HEK293 (cell line): ENCODE data around the gene PADI3.
A peak's percentile ranks its signal among the peaks of the same experiment; 100 is the strongest.

Experiments
- CTCF ChIA-PET: fragments of 350-600 bp; formaldehyde crosslinking; extraction: SDS; loops from one replicate; lab custom pipeline; 2021; ENCODE audit warnings: antibody characterized with exemption; lab: Yijun Ruan, JAX
- POLR2A ChIA-PET: fragments of 300-600 bp; formaldehyde crosslinking; extraction: SDS; loops from one replicate; lab custom pipeline; 2020; ENCODE audit warnings: antibody characterized with exemption, inconsistent platforms; lab: Yijun Ruan, JAX
- H3K27ac ChIP-seq: fragments of 200-500 bp; sonication (Bioruptor generic); 2 replicates; pipeline ENCODE4 v1.5.1; 2014; ENCODE audit warnings: low read depth, low read length, control low read depth, inconsistent platforms; ENCODE audit errors: extremely low read depth
- H3K36me3 ChIP-seq, 2 experiments: fragments of 200-500 bp in 1 of 2; sonication (Bioruptor generic) in 1 of 2; 1 replicate in 1 of 2; 2 replicates in 1 of 2; pipeline ENCODE4 v1.5.1; 2014 to 2017; ENCODE audit warnings: inconsistent platforms in 2 of 2, low read length in 2 of 2; ENCODE audit not compliant: control insufficient read depth in 2 of 2, insufficient read depth in 1 of 2
- H3K4me1 ChIP-seq: fragments of 200-500 bp; sonication (Bioruptor generic); 2 replicates; pipeline ENCODE4 v1.5.1; 2014; ENCODE audit warnings: mild to moderate bottlenecking, low read length, inconsistent platforms; ENCODE audit not compliant: control insufficient read depth, insufficient read depth
- H3K4me3 ChIP-seq: 2 replicates; pipeline ENCODE4 v1.5.1; 2011; ENCODE audit warnings: low read depth, mild to moderate bottlenecking, control low read depth, low read length, moderate library complexity
- H3K9me3 ChIP-seq: fragments of 200-500 bp; sonication (Bioruptor generic); 2 replicates; pipeline ENCODE4 v1.5.1; 2014; ENCODE audit warnings: low read depth, low read length, inconsistent platforms; ENCODE audit not compliant: control insufficient read depth, insufficient read depth
- ATF2 ChIP-seq: fragments of 450-650 bp; formaldehyde crosslinking; IDR thresholded peaks from 2 replicates; pipeline ENCODE4 v1.5.1; 2016; ENCODE audit warnings: missing biosample characterization, missing genetic modification characterization, low read depth
- GLI4 ChIP-seq: fragments of 450-650 bp; formaldehyde crosslinking; IDR thresholded peaks from 2 replicates; pipeline ENCODE4 v1.5.1; 2016; ENCODE audit warnings: missing biosample characterization, missing genetic modification characterization
- HOXC10 ChIP-seq: sonication (generic); formaldehyde crosslinking; IDR thresholded peaks from 2 replicates; pipeline ENCODE4 v1.8.1; 2023; ENCODE audit warnings: mild to moderate bottlenecking, missing genetic modification reagents
- IKZF3 ChIP-seq: fragments of 450-650 bp; IDR thresholded peaks from 2 replicates; pipeline ENCODE4 v1.5.0; 2018; ENCODE audit warnings: missing biosample characterization, mild to moderate bottlenecking, missing genetic modification characterization, moderate library complexity
- PRDM10 ChIP-seq: fragments of 450-650 bp; formaldehyde crosslinking; IDR thresholded peaks from 2 replicates; pipeline ENCODE4 v1.5.1; 2016; ENCODE audit warnings: missing biosample characterization, missing genetic modification characterization
- PRDM4 ChIP-seq: fragments of 450-650 bp; formaldehyde crosslinking; IDR thresholded peaks from 2 replicates; pipeline ENCODE4 v1.5.1; 2017; ENCODE audit warnings: missing biosample characterization, missing genetic modification characterization
- SETDB1 ChIP-seq: IDR thresholded peaks from one replicate; pipeline ENCODE4 v1.6.1; 2017; ENCODE audit warnings: mild to moderate bottlenecking, low read length, moderate library complexity, mixed read lengths; ENCODE audit not compliant: insufficient read length
- SP7 ChIP-seq: fragments of 450-650 bp; formaldehyde crosslinking; IDR thresholded peaks from 2 replicates; pipeline ENCODE4 v1.5.1; 2016; ENCODE audit warnings: missing biosample characterization, missing genetic modification characterization
- ZBTB21 ChIP-seq: fragments of 450-650 bp; formaldehyde crosslinking; IDR thresholded peaks from 2 replicates; pipeline ENCODE4 v1.5.1; 2017; ENCODE audit warnings: missing biosample characterization, missing genetic modification characterization
- ZBTB8A ChIP-seq: fragments of 450-650 bp; formaldehyde crosslinking; IDR thresholded peaks from 2 replicates; pipeline ENCODE4 v1.5.1; 2016; ENCODE audit warnings: missing biosample characterization, missing genetic modification characterization
- ZNF138 ChIP-seq: fragments of 450-650 bp; formaldehyde crosslinking; IDR thresholded peaks from 2 replicates; pipeline ENCODE4 v1.5.1; 2016; ENCODE audit warnings: missing biosample characterization, missing genetic modification characterization, borderline replicate concordance
- ZNF148 ChIP-seq: fragments of 450-650 bp; formaldehyde crosslinking; IDR thresholded peaks from 2 replicates; pipeline ENCODE4 v1.5.0; 2017; ENCODE audit warnings: missing biosample characterization, missing genetic modification characterization, borderline replicate concordance
- ZNF221 ChIP-seq: fragments of 450-650 bp; formaldehyde crosslinking; IDR thresholded peaks from 2 replicates; pipeline ENCODE4 v1.5.1; 2017; ENCODE audit warnings: missing biosample characterization, missing genetic modification characterization, borderline replicate concordance
- ZNF350 ChIP-seq: fragments of 450-650 bp; formaldehyde crosslinking; IDR thresholded peaks from 2 replicates; pipeline ENCODE4 v1.5.0; 2017; ENCODE audit warnings: missing biosample characterization, mild to moderate bottlenecking, missing genetic modification characterization
- ZNF366 ChIP-seq: fragments of 450-650 bp; formaldehyde crosslinking; conservative IDR thresholded peaks from 2 replicates; pipeline ENCODE4 v1.5.1; 2016; ENCODE audit warnings: missing biosample characterization, missing genetic modification characterization
- ZNF416 ChIP-seq: fragments of 450-650 bp; formaldehyde crosslinking; IDR thresholded peaks from 2 replicates; pipeline ENCODE4 v1.5.1; 2016; ENCODE audit warnings: missing biosample characterization, missing genetic modification characterization
- ZNF426 ChIP-seq: fragments of 450-650 bp; formaldehyde crosslinking; IDR thresholded peaks from 2 replicates; pipeline ENCODE4 v1.5.1; 2017; ENCODE audit warnings: missing biosample characterization, missing genetic modification characterization, mild to moderate bottlenecking, inconsistent platforms, moderate library complexity
- ZNF473 ChIP-seq: fragments of 450-650 bp; formaldehyde crosslinking; IDR thresholded peaks from 2 replicates; pipeline ENCODE4 v1.5.1; 2017; ENCODE audit warnings: missing biosample characterization, missing genetic modification characterization
- ZNF561 ChIP-seq: fragments of 450-650 bp; IDR thresholded peaks from 2 replicates; pipeline ENCODE4 v1.5.1; 2018; ENCODE audit warnings: missing biosample characterization, missing genetic modification characterization, borderline replicate concordance
- ZNF580 ChIP-seq: fragments of 450-650 bp; formaldehyde crosslinking; IDR thresholded peaks from 2 replicates; pipeline ENCODE4 v1.5.1; 2016; ENCODE audit warnings: missing biosample characterization, missing genetic modification characterization
- ZNF610 ChIP-seq: fragments of 450-650 bp; formaldehyde crosslinking; IDR thresholded peaks from 2 replicates; pipeline ENCODE4 v1.5.1; 2016; ENCODE audit warnings: missing biosample characterization, missing genetic modification characterization, borderline replicate concordance
- ZNF623 ChIP-seq: fragments of 450-650 bp; formaldehyde crosslinking; IDR thresholded peaks from 2 replicates; pipeline ENCODE4 v1.5.1; 2016; ENCODE audit warnings: missing biosample characterization, missing genetic modification characterization
- ZNF624 ChIP-seq: fragments of 450-650 bp; formaldehyde crosslinking; IDR thresholded peaks from 2 replicates; pipeline ENCODE4 v1.5.1; 2017; ENCODE audit warnings: missing biosample characterization, missing genetic modification characterization
- ZNF660 ChIP-seq: fragments of 450-650 bp; IDR thresholded peaks from 2 replicates; pipeline ENCODE4 v1.5.1; 2018; ENCODE audit warnings: missing biosample characterization, mild to moderate bottlenecking, missing genetic modification characterization
- ZNF664 ChIP-seq: fragments of 450-650 bp; formaldehyde crosslinking; IDR thresholded peaks from 2 replicates; pipeline ENCODE4 v1.5.1; 2016; ENCODE audit warnings: missing biosample characterization, missing genetic modification characterization
- ZNF701 ChIP-seq: fragments of 450-650 bp; formaldehyde crosslinking; IDR thresholded peaks from 2 replicates; pipeline ENCODE4 v1.5.1; 2016; ENCODE audit warnings: missing biosample characterization, missing genetic modification characterization
- ZSCAN23 ChIP-seq: fragments of 450-650 bp; formaldehyde crosslinking; IDR thresholded peaks from 2 replicates; pipeline ENCODE4 v1.5.1; 2016; ENCODE audit warnings: missing biosample characterization, missing genetic modification characterization

PADI3 gene

GRCh38 chr1:17235135-17235885, 13.6 kb upstream of the PADI3 start:
- TF ChIP-seq ZNF416 (tag by site-specific recombination) (no peak), ZNF660 (tag by site-specific recombination) (no peak), ZNF138 (no peak), PRDM10 (peak; percentile 86), ZNF623 (no peak), ZNF350 (tag by site-specific recombination) (no peak), ZNF426 (tag by site-specific recombination) (no peak), SP7 (tag by site-specific recombination) (no peak), ZNF664 (no peak), ZNF366 (tag by site-specific recombination) (peak; percentile 93), ZNF221 (no peak), ZSCAN23 (tag by site-specific recombination) (no peak), SETDB1 (no peak), ZNF701 (tag by site-specific recombination) (no peak), ZNF610 (tag by site-specific recombination) (no peak), ZBTB8A (tag by site-specific recombination) (no peak), ZNF561 (no peak), ZNF624 (tag by site-specific recombination) (no peak), IKZF3 (tag by site-specific recombination) (0 out of 2 replicates have a peak, but pooled peaks have one; percentile 31), ZNF473 (tag by site-specific recombination) (no peak), ZNF148 (no peak), ATF2 (tag by site-specific recombination) (no peak), GLI4 (no peak), ZBTB21 (no peak), HOXC10 (CRISPR knock-in tag) (no peak), ZNF580 (tag by site-specific recombination) (no peak), PRDM4 (no peak)
- TF ChIP-seq, all 188 proteins: peak for 3
- Histone ChIP-seq H3K27ac (no peak overlapping the region), H3K9me3 (no peaks in the 10 kb centered on the region), H3K36me3 (no peaks in the 10 kb centered on the region), H3K4me1 (peaks cover 14% of the 10 kb centered on the region), H3K4me3 (no peak overlapping the region)
- POLR2A ChIA-PET: interaction anchor here (0.5 to 0.6 kb wide), 2 partner anchors 107 to 108 kb away, joined by 3 to 4 read pairs; no protein-coding TSS in a partner anchor
- CTCF ChIA-PET: interaction anchor here (0.6 to 11.3 kb wide), 6 partner anchors 23 to 284 kb away, joined by 3 to 281 read pairs (median 4); partner anchors contain the start of gene PADI2
